Measurements from ENCODE around the gene ADAP1.

ADAP1 gene

GRCh38 chr7:885893-886625, 68.4 kb downstream of the ADAP1 start:
- no peaks in the 10 kb centered on the region for H3K27me3 ChIP-seq (replicated peaks)
- no peak overlapping the region for H3K4me3 ChIP-seq (ENCODE audit: low read depth, low read length)
- no peak for TF ChIP-seq CTCF (IDR thresholded peaks at IDR 0.05; ENCODE audit: low read depth, low read length, missing control alignments)
- in situ Hi-C loops (cut with HindIII; ENCODE audit: low pct_ligation_motif_present, low sequenced_read_pairs), result no loop called here
- no peak overlapping the region for H3K27ac ChIP-seq
- DNase-seq, result no peak
- H3K36me3 ChIP-seq (replicated peaks), result peaks cover 14% of the 10 kb centered on the region

GRCh38 chr7:885261-885892, 69.1 kb downstream of the ADAP1 start:
- in situ Hi-C loops (cut with HindIII; ENCODE audit: low pct_ligation_motif_present, low sequenced_read_pairs), result no loop called here
- Histone ChIP-seq H3K36me3 (replicated peaks) (peaks cover 12% of the 10 kb centered on the region), H3K4me3 (ENCODE audit: low read depth, low read length) (no peak overlapping the region), H3K27me3 (replicated peaks) (no peaks in the 10 kb centered on the region), H3K27ac (no peak overlapping the region)
- no peak for TF ChIP-seq CTCF (IDR thresholded peaks at IDR 0.05; ENCODE audit: low read depth, low read length, missing control alignments)
- no peak for DNase-seq

- Histone ChIP-seq H3K27me3 (replicated peaks) (no peaks in the 10 kb centered on the region), H3K36me3 (replicated peaks) (peaks cover 12% of the 10 kb centered on the region), H3K27ac (no peak overlapping the region), H3K4me3 (ENCODE audit: low read depth, low read length) (no peak overlapping the region)
- TF ChIP-seq CTCF (IDR thresholded peaks at IDR 0.05; ENCODE audit: low read depth, low read length, missing control alignments), result no peak
- DNase-seq, result no peak
- in situ Hi-C loops (cut with HindIII; ENCODE audit: low pct_ligation_motif_present, low sequenced_read_pairs), result no loop called here
Measured at GRCh38 chr7:884191-885003, 70.1 kb downstream of the ADAP1 start.

- Histone ChIP-seq H3K27ac (no peak overlapping the region), H3K4me3 (ENCODE audit: low read depth, low read length) (no peak overlapping the region), H3K27me3 (replicated peaks) (no peaks in the 10 kb centered on the region), H3K36me3 (replicated peaks) (peaks cover 12% of the 10 kb centered on the region)
- no peak for DNase-seq
- in situ Hi-C loops (cut with HindIII; ENCODE audit: low pct_ligation_motif_present, low sequenced_read_pairs), result no loop called here
- TF ChIP-seq CTCF (IDR thresholded peaks at IDR 0.05; ENCODE audit: low read depth, low read length, missing control alignments), result no peak
Measured at GRCh38 chr7:883055-884021, 71.1 kb downstream of the ADAP1 start.

- no peaks in the 10 kb centered on the region for H3K27me3 ChIP-seq (replicated peaks)
- H3K27ac ChIP-seq, result no peak overlapping the region
- no peak for TF ChIP-seq CTCF (IDR thresholded peaks at IDR 0.05; ENCODE audit: low read depth, low read length, missing control alignments)
- in situ Hi-C loops (cut with HindIII; ENCODE audit: low pct_ligation_motif_present, low sequenced_read_pairs), result no loop called here
- no peak overlapping the region for H3K4me3 ChIP-seq (ENCODE audit: low read depth, low read length)
- DNase-seq, result no peak
- H3K36me3 ChIP-seq (replicated peaks), result peaks cover 9% of the 10 kb centered on the region
Measured at GRCh38 chr7:882336-883035, 72.0 kb downstream of the ADAP1 start.
